HG03196 (cell line): Measurements from ENCODE around the gene ZNF138.
A peak's percentile ranks its signal among the peaks of the same experiment; 100 is the strongest.
"Not testable (repeated sequence)": the region's sequence is repeated elsewhere in the genome, so short reads cannot be mapped to it uniquely, and the experiment has no call there.

Experiments used
- ATAC-seq: cut with Tn5 transposase; IDR thresholded peaks from one replicate; pipeline ENCODE4 v1.9.1; 2021; ENCODE audit not compliant: unreplicated experiment

Gene ZNF138

GRCh38 chr7:64794171-64794844 lies at the start of gene ZNF138:
Gene ZNF138 (plus strand): TSS chr7:64794428. CDS start chr7:64794569, 141 bp downstream.
- peak; percentile 100 for ATAC-seq

DNA sequence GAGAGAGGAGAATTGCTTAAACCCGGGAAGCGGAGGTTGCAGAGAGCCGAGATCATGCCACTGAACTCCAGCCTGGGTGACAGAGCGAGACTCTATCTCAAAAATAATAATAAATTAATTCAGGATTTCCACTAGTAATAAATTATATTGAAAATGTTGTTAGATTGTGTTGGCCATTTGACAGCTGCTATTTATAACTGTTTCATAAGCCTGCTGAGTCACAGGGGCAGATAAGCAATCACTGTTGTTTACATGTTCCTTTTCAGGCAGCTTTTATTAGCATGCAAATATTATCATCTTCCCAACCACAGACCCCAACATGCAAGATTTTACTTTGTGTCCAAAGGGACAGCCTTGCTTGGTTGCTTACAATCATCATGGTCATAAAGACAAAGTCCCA lies 49.5 kb upstream of the ZNF138 start:
- no peak for ATAC-seq

DNA sequence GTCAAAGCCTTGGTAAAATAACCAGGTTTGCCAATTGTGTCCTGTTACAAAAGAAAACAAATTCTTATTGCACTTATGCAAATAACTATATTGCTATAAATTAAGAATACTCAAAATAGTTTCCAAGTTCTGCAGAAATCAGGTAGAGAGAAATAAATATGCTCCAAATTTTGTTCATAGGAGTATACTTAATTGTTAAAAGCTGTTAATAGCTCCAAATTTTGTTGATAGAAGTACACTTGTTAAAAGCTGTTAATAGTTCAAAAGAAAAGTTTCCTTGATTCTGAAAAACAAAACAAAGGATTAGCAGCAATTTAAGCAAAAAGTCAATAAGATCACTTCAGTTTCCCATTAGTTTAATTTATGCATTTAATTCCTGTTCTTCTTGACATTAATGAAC lies 46.4 kb upstream of the ZNF138 start:
- no peak for ATAC-seq

DNA sequence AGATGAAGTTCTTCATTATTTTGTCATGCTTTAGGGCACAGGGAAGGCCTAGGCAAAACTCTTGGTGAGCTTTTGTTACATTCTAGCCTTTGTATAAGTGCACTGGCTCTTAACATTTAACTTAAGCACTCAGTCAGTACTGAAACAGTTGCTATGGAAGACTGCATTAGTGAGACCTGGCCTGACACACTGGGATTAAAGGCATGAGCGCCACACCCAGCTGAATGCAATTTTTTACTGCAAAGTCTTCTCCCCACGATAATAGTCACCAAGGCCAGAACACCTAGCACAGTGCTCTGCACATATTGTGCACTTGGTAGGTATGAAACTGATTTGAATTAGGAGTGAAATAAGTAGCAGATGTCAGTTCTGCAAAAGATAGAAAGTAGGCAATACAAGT lies 41.2 kb upstream of the ZNF138 start:
- no peak for ATAC-seq

DNA sequence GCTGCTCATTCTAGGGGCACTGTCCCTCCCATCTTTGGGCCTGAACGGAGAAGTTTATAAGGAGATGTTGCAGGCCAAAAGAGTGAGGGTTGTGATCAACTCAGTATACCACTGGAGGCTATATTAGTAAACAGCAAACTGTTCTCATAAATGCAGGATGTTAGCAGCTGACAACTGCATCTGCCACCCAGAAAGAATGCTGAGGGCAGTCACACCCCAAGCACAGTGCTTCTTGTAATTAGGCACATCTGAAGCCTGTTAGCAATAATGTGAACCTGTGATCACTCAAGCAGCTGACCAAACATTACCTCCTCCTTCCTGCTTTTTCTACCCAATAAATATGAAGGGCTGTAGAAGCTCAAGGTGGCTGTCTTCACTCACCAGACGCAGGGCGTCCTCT lies 38.4 kb upstream of the ZNF138 start:
- ATAC-seq = no peak

GRCh38 chr7:64758151-64758550 lies 36.1 kb upstream of the ZNF138 start:
- no peak for ATAC-seq

- ATAC-seq = no peak
Measured at GRCh38 chr7:64768824-64769223, 25.4 kb upstream of the ZNF138 start.

DNA sequence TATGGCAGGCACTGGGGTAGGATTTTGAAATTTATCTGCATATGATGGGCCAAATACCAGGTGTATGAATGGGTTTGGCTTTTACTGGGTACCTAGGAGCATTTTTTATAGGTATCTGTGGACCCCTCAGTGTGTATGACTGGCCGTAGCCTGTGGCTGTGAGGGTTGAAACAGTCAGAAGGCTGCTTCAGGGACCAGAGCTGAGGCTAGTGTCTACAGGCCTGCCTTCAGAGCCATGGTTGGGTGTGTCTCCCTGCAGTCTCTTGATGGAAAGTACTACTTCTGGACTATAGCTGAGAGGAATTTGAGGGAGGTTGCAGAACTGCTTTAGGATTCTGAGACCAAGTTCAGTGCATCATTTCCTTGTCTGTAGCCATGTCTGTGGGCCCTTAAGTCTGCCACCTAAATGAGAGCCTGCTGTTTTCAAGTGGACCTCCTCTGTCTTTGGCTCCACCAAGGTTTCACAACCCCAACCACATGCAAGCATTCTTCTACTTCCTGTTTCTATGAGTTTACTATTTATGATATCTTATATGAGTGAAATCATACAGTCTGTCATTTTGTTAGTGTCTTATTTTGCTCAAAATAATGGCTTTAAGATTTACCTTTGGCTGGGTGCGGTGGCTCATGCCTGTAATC lies 19.9 kb upstream of the ZNF138 start:
- no peak for ATAC-seq

DNA sequence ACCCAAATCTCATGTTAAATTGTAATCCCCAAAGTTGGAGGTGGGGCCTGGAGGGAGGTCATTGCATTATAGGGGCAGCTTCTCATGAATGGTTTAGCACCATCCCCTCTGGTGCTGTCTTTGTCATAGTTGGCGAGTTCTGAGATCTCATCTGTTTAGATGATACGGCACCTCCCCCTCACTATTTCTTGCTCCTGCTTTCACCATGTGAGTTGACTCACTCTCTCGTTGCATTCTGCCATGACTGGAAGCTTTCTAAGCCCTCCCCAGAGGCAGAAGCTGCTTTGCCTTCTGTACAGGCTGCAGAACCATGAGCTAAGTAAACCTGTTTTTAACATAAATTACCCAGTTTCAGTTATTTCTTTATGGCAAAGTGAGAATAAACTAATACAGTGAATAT lies 18.9 kb upstream of the ZNF138 start:
- no peak for ATAC-seq

DNA sequence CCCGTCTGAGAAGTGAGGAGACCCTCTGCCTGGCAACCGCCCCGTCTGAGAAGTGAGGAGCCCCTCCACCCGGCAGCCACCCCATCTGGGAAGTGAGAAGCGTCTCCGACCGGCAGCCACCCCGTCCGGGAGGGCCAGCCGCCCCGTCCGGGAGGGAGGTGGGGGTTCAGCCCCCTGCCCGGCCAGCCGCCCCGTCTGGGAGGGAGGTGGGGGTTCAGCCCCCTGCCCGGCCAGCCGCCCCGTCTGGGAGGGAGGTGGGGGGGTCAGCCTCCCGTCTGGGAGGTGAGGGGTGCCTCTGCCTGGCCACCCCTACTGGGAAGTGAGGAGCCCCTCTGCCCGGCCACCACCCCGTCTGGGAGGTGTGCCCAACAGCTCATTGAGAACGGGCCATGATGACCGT lies 9.4 kb upstream of the ZNF138 start:
- ATAC-seq = not testable (repeated sequence)

DNA sequence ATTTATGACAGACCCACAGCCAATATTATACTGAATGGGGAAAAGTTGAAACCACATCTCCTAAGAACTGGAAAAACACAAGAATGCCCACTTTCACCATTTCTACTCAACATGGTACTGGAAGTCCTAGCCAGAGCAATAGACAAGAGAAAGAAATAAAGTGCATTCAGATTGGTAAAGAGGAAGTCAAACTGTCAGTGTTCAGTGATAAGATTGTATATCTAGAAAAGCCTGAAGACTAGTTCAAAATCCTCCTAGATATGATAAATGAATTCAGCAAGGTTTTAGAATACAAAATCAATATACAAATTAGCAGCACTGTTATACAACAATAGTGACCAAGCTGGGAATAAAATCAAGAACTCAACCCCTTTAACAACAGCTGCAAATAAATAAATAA lies 6.9 kb upstream of the ZNF138 start:
- no peak for ATAC-seq

GRCh38 chr7:64789241-64789640 lies 5.0 kb upstream of the ZNF138 start:
- ATAC-seq = not testable (repeated sequence)

DNA sequence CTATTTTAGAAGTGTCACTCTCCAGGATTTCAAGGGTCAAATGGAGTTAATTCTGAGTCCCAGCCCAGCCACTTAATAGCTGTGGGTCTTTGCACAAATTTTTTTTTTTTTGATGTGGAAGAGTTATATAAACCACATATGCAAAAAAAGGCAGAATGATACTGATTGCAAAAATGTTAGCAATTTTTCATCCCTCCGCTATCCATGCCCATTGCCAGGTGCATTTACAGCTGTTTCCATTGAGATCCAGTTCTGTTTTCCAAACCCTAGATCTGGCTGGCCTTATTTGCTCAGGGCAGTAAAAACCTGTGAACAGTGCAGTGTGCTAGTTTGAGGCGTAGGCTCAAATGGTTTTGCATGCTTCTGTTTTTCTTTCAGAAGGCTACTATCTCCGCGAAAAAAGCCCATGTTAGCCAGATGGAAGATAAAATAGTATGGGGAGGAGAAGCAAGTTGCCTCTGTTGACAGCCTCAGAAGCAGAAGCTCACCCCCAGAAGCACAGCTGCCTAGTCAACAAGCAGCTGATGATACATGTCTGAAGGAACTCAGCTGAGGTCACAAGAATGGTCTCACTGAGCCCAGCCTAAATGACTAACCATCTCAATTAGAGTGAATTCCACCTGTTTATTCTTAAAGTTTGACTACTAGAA lies 997 bp upstream of the ZNF138 start:
- ATAC-seq = no peak

GRCh38 chr7:64795176-64795575 lies 948 bp downstream of the ZNF138 start:
- ATAC-seq = no peak

GRCh38 chr7:64799169-64799568 lies 4.9 kb downstream of the ZNF138 start:
- ATAC-seq = not testable (repeated sequence)

GRCh38 chr7:64802699-64803098 lies 8.5 kb downstream of the ZNF138 start:
- ATAC-seq = no peak

GRCh38 chr7:64807731-64808365 lies 13.6 kb downstream of the ZNF138 start:
- no peak for ATAC-seq

DNA sequence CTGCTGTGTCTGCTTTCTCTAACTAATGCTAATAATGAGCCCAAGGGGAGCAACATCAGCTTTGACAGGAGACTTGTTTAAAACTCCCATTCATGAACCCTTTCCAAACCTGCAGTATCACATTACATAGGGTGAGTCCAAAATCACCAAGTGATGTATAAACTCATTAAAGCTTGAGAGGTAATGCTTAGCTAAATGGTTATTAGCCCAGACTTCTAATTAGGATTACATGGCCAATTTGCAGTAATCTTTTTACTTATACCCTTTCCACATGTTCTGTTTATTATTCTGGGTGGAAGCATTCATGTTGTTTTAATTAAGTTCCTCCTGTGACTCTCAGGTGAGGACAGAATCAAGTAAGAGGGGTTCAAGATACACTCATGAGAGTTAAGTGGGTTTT lies 17.5 kb downstream of the ZNF138 start:
- ATAC-seq = no peak

DNA sequence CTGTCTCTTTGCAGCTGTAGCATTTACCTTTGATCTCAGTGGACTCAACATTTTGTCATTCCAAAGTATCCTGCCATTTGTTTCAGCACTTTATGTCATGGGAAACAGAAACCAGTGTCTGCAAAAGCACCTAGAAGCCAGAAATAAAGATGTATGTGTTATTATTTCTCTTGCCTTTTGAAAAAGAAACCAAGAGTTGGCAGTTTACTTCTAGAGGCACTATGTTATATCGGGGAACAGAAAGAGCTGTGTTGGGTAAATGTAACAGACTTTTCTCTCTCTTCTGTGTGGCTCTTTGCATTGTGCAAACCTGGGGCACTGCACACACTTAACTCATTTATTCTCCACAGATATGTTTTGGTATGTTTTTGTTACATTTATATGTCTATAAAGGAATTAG lies 36.7 kb downstream of the ZNF138 start:
- ATAC-seq = no peak

DNA sequence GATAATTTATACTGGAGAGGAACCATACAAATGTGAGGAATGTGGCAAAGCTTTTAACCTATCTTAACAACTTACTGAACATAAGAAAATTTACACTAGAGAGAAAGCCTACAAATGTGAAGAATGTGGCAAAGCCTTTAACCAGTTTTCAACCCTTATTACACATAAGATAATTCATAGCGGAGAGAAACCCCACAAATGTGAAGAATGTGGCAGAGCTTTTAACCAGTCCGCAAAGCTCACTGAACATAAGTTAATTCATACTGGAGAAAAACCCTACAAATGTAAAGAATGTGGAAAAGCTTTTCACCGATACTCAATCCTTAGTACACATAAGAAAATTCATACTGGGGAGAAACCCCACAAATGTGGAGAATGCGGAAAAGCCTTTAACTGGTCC lies 37.9 kb downstream of the ZNF138 start:
- ATAC-seq = no peak

GRCh38 chr7:64834989-64835388 lies 40.8 kb downstream of the ZNF138 start:
- no peak for ATAC-seq

DNA sequence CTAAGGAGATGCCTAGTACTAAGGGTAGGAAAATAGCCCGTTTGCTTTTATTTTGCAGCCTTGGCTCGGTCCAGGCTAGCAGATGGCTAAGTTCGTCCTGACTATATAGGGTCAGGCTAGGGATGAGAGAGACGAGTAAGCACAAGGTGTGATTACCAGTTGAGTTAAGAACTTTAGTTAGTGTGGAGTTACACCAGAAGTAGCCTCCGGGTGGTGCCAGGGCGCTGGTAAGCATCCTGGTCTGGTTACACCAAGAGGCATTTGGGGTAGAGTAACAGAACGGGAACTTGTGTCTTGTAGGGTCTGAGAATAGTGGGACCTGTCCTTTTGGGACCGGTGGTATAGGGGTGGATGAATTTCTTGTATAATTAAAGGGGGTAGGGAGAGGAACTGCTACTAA lies 41.6 kb downstream of the ZNF138 start:
- not testable (repeated sequence) for ATAC-seq
